Uterus (tissue), 4 donors: ENCODE data around the gene FYN. TPM values are rescaled to one million over a fixed set of nuclear protein-coding genes. Genes with fewer than 3 reads are reported as not detected.
A peak's percentile ranks its signal among the peaks of the same experiment; 100 is the strongest.
"Not testable (repeated sequence)": the region's sequence is repeated elsewhere in the genome, so short reads cannot be mapped to it uniquely, and the experiment has no call there.

Experiments
- DNase-seq, 2 donors: peaks; one replicate each; pipeline ENCODE4 v3.0.0-alpha.2; 2019 to 2020
- H3K27ac ChIP-seq, 2 donors: fragments of 200-600 bp; sonication (generic); 1 replicate in 1 of 2; 2 replicates in 1 of 2; pipeline ENCODE4 v1.5.1; 2016 to 2018
- H3K27me3 ChIP-seq, 2 donors: fragments of 200-600 bp; sonication (generic); one replicate each; pipeline ENCODE4 v1.5.1; 2018 to 2019; ENCODE audit warnings: control low read depth in 1 of 2
- H3K36me3 ChIP-seq, 2 donors: fragments of 200-600 bp; sonication (generic); one replicate each; pipeline ENCODE4 v1.5.1; 2019; ENCODE audit warnings: control low read depth in 1 of 2
- H3K4me1 ChIP-seq, 2 donors: fragments of 200-600 bp; sonication (generic); one replicate each; pipeline ENCODE4 v1.5.1; 2018 to 2019; ENCODE audit warnings: control low read depth in 1 of 2
- H3K4me3 ChIP-seq, 2 donors: fragments of 200-600 bp; sonication (generic); 1 replicate in 1 of 2; 2 replicates in 1 of 2; pipeline ENCODE4 v1.5.1; 2018 to 2019; ENCODE audit warnings: mild to moderate bottlenecking in 1 of 2
- H3K9me3 ChIP-seq, 2 donors: fragments of 200-600 bp; sonication (generic); one replicate each; pipeline ENCODE4 v1.5.1; 2019; ENCODE audit warnings: control low read depth in 1 of 2
- POLR2A ChIP-seq, 2 donors: fragments of 450-650 bp; IDR thresholded peaks; one replicate each; pipeline ENCODE4 v1.6.1; 2016; ENCODE audit warnings: antibody characterized with exemption in 2 of 2, mild to moderate bottlenecking in 1 of 2, moderate library complexity in 1 of 2
- intact Hi-C: fragments of 100-400 bp; cut with DNase I; formaldehyde crosslinking; loops from one replicate; pipeline ENCODE4 v1.15.1; 2023; ENCODE audit warnings: low total_unique reads
- total RNA-seq, 4 donors: library from RNA; depleted of rRNA in 3 of 4; stranded (reverse); fragments of >200 nt in 3 of 4; gene quantifications; one replicate each; pipeline versions ENCODE4 v1.1.0 to v1.2.4, GENCODE V29; 2014 to 2023
- TF ChIP-seq, protein P1 (sequence below), 4 experiments: fragments of 200-600 bp in 2 of 4; fragments of 450-650 bp in 2 of 4; sonication (generic) in 2 of 4; IDR thresholded peaks; one replicate each; pipeline ENCODE4 v1.5.1; 2016 to 2019; ENCODE audit warnings: antibody characterized with exemption in 4 of 4, mild to moderate bottlenecking in 2 of 4, moderate library complexity in 1 of 4
- donor health status: DM: yes; HTN: yes; CAD: no.

The FYN gene
- total RNA-seq, 4 donors from 2014 or later: 50.7 to 208 (median 135) TPM

GRCh38 chr6:111644893-111645430 lies 228.3 kb downstream of the FYN start:
- Histone ChIP-seq H3K27me3 (no peaks in the 10 kb centered on the region), H3K4me3 (no peak overlapping the region), H3K9me3 (no peaks in the 10 kb centered on the region), H3K36me3 (no peaks in the 10 kb centered on the region), H3K27ac (no peak overlapping the region), H3K4me1 (no peaks in the 10 kb centered on the region)
- intact Hi-C loops: no loop called here
- no peak for DNase-seq
- TF ChIP-seq, protein P1, sequence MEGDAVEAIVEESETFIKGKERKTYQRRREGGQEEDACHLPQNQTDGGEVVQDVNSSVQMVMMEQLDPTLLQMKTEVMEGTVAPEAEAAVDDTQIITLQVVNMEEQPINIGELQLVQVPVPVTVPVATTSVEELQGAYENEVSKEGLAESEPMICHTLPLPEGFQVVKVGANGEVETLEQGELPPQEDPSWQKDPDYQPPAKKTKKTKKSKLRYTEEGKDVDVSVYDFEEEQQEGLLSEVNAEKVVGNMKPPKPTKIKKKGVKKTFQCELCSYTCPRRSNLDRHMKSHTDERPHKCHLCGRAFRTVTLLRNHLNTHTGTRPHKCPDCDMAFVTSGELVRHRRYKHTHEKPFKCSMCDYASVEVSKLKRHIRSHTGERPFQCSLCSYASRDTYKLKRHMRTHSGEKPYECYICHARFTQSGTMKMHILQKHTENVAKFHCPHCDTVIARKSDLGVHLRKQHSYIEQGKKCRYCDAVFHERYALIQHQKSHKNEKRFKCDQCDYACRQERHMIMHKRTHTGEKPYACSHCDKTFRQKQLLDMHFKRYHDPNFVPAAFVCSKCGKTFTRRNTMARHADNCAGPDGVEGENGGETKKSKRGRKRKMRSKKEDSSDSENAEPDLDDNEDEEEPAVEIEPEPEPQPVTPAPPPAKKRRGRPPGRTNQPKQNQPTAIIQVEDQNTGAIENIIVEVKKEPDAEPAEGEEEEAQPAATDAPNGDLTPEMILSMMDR (IDR thresholded peaks at IDR 0.05): no peak
- no peak for TF ChIP-seq POLR2A (IDR thresholded peaks at IDR 0.05)

GRCh38 chr6:111642463-111643158 lies 230.6 kb downstream of the FYN start:
- intact Hi-C loops: no loop called here
- Histone ChIP-seq H3K36me3 (no peaks in the 10 kb centered on the region), H3K4me1 (no peaks in the 10 kb centered on the region), H3K27ac (no peak overlapping the region), H3K4me3 (no peak overlapping the region), H3K27me3 (no peaks in the 10 kb centered on the region), H3K9me3 (no peaks in the 10 kb centered on the region)
- no peak for TF ChIP-seq POLR2A (IDR thresholded peaks at IDR 0.05)
- TF ChIP-seq, protein P1 (IDR thresholded peaks at IDR 0.05): peak; percentile 39 to 65 (median 58)
- DNase-seq: peak; percentile 52 to 60

DNA sequence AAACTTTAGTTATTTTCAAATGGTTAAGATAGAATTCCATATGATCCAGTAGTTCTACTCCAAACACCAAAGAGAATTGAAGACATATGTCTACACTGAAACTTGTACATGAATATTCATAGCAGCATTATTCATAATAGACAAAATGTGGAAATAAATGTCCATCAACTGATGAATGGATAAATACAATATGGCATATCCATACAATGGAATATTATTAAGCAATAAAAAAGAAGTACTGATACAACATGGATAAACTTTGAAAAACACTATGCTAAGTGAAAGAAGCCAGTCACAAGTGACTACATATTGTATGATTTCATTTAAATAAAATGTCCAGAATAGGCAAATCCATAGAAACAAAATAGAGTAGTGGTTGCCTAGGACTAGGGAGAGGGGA lies 234.0 kb downstream of the FYN start:
- DNase-seq: no peak
- TF ChIP-seq POLR2A (IDR thresholded peaks at IDR 0.05): no peak
- TF ChIP-seq, protein P1 (IDR thresholded peaks at IDR 0.05): no peak
- no peak overlapping the region for H3K27ac ChIP-seq
- intact Hi-C loops: no loop called here
- no peaks in the 10 kb centered on the region for H3K36me3 ChIP-seq
- no peaks in the 10 kb centered on the region for H3K4me1 ChIP-seq
- no peaks in the 10 kb centered on the region for H3K9me3 ChIP-seq
- no peak overlapping the region for H3K4me3 ChIP-seq
- no peaks in the 10 kb centered on the region for H3K27me3 ChIP-seq

DNA sequence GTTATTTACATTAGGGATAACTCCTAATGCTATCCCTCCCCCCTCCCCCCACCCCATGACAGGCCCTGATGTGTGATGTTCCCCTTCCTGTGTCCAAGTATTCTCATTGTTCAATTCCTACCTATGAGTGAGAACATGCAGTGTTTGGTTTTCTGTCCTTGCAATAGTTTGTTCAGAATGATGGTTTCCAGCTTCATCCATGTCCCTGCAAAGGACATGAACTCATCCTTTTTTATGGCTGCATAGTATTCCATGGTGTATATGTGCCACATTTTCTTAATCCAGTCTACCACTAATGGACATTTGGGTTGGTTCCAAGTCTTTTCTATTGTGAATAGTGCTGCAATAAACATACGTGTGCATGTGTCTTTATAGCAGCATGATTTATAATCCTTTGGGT lies 238.3 kb downstream of the FYN start:
- H3K27me3 ChIP-seq: not testable (repeated sequence)

GRCh38 chr6:111633822-111634221 lies 239.4 kb downstream of the FYN start:
- Histone ChIP-seq H3K36me3 (no peaks in the 10 kb centered on the region), H3K4me1 (no peaks in the 10 kb centered on the region), H3K4me3 (no peak overlapping the region), H3K27me3 (no peaks in the 10 kb centered on the region), H3K9me3 (no peaks in the 10 kb centered on the region), H3K27ac (no peak overlapping the region)
- DNase-seq: no peak
- TF ChIP-seq, protein P1 (IDR thresholded peaks at IDR 0.05): no peak
- TF ChIP-seq POLR2A (IDR thresholded peaks at IDR 0.05): no peak
- intact Hi-C loops: no loop called here

More for the DNA sequence above, 238.3 kb downstream of the FYN start:
- H3K4me1 ChIP-seq, intact Hi-C loops, H3K36me3 ChIP-seq, H3K4me3 ChIP-seq, H3K9me3 ChIP-seq, DNase-seq, H3K27ac ChIP-seq: not testable (repeated sequence)
